Epithelial cell of proximal tubule (primary cell): ENCODE results near the gene PRPSAP2. TPM values are rescaled to one million over a fixed set of nuclear protein-coding genes. Genes with fewer than 3 reads are reported as not detected.
A peak's percentile ranks its signal among the peaks of the same experiment; 100 is the strongest.

ENCODE experiments used
- DNase-seq: peaks from one replicate; pipeline ENCODE4 v3.0.0-alpha.2; 2011; ENCODE audit warnings: low read depth
- H3K4me3 ChIP-seq: 2 replicates; pipeline ENCODE4 v1.5.1; 2011; ENCODE audit warnings: low read depth, mild to moderate bottlenecking, low read length
- CTCF ChIP-seq: conservative IDR thresholded peaks from 2 replicates; pipeline ENCODE4 v1.5.1; 2012; ENCODE audit warnings: low read depth, mild to moderate bottlenecking, low read length
- total RNA-seq: library from RNA; depleted of rRNA; stranded (reverse); fragments of >200 nt; gene quantifications from 2 replicates; pipeline ENCODE4 v1.2.3, GENCODE V29; 2015

Gene PRPSAP2
- total RNA-seq, 1 donor from 2014 or later, result 20.5 TPM

GRCh38 chr17:18854956-18855355, 3.0 kb upstream of the PRPSAP2 start:
- DNase-seq, result no peak
- TF ChIP-seq CTCF, result no peak

GRCh38 chr17:18855831-18856569, 1.9 kb upstream of the PRPSAP2 start:
- TF ChIP-seq CTCF, result no peak
- DNase-seq, result peak; percentile 71
- peak overlapping the region; percentile 75 for H3K4me3 ChIP-seq

More at GRCh38 chr17:18854956-18855355, 3.0 kb upstream of the PRPSAP2 start:
- no peak overlapping the region for H3K4me3 ChIP-seq

GRCh38 chr17:18856570-18856915, 1.4 kb upstream of the PRPSAP2 start:
- no peak for DNase-seq
- TF ChIP-seq CTCF, result no peak
- peak overlapping the region; percentile 75 for H3K4me3 ChIP-seq

GRCh38 chr17:18858567-18859245, 775 bp downstream of the PRPSAP2 start:
- DNase-seq, result no peak

GRCh38 chr17:18859256-18859655, 1.3 kb downstream of the PRPSAP2 start:
- peak overlapping the region; percentile 81 for H3K4me3 ChIP-seq
- DNase-seq, result no peak
- no peak for TF ChIP-seq CTCF

More at GRCh38 chr17:18858567-18859245, 775 bp downstream of the PRPSAP2 start:
- peak overlapping the region; percentile 81 for H3K4me3 ChIP-seq
- TF ChIP-seq CTCF, result no peak

GRCh38 chr17:18860161-18860972, 2.4 kb downstream of the PRPSAP2 start:
- DNase-seq, result no peak
- TF ChIP-seq CTCF, result no peak
- no peak overlapping the region for H3K4me3 ChIP-seq
